Liver (tissue), 3 donors: ENCODE results near the gene CPSF4L.

Source experiments
- FOXA1 ChIP-seq: IDR thresholded peaks from 2 replicates; pipeline ENCODE4 v1.6.1; 2016; ENCODE audit warnings: antibody characterized with exemption
- JUND ChIP-seq, 2 donors: IDR thresholded peaks; 2 replicates each; pipeline ENCODE4 v1.6.1; 2016; ENCODE audit warnings: antibody characterized with exemption in 2 of 2
- RAD21 ChIP-seq, 2 donors: IDR thresholded peaks; 2 replicates each; pipeline ENCODE4 v1.6.1; 2016; ENCODE audit warnings: antibody characterized with exemption in 2 of 2, mild to moderate bottlenecking in 2 of 2
- TAF1 ChIP-seq: conservative IDR thresholded peaks from 2 replicates; pipeline ENCODE4 v1.6.1; 2016; ENCODE audit warnings: antibody characterized with exemption, mild to moderate bottlenecking
- TF ChIP-seq, protein P1 (sequence below): fragments of 150-350 bp; IDR thresholded peaks from 2 replicates; pipeline ENCODE4 v1.5.1; 2017; ENCODE audit warnings: improper control_type of control experiment, low read depth, low read length; ENCODE audit not compliant: missing input control
- donor health status: healthy.
- donor health status: healthy.

DNA sequence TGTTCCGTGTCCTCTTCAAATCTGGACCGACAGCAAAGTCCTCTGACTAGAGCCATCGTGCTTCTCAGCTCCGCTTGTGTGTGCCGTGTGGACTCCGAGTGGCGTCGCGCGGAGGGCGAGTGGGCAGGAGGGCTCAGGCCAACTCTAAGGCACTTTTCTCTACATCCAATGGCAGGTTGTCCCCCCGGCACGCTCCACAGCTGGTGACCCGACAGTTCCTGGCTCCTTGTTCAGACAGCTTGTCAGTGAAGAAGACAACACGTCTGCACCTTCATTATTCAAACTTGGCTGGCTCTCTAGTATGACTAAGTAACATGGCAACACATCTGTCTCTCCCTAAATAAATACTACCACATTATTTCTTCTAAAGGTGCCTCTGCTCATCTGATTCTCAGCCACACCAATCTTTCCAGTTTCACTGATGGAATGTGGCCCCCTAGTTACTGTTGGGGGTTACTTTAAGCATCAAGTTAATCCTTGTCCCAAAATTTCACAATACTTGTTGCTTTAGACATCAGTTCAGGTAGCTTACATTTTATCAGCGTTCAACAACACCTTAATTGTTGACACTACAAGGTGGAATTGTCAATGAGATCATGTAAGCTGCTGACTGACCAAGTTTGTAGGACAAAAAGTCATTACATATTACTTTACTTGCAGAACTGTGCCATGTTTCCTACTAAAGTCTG lies 53.4 kb downstream of the CPSF4L start:
- TF ChIP-seq TAF1 (no peak), FOXA1 (no peak), RAD21 (IDR thresholded peaks at IDR 0.05) (no peak), JUND (IDR thresholded peaks at IDR 0.05) (no peak)
- TF ChIP-seq, protein P1, sequence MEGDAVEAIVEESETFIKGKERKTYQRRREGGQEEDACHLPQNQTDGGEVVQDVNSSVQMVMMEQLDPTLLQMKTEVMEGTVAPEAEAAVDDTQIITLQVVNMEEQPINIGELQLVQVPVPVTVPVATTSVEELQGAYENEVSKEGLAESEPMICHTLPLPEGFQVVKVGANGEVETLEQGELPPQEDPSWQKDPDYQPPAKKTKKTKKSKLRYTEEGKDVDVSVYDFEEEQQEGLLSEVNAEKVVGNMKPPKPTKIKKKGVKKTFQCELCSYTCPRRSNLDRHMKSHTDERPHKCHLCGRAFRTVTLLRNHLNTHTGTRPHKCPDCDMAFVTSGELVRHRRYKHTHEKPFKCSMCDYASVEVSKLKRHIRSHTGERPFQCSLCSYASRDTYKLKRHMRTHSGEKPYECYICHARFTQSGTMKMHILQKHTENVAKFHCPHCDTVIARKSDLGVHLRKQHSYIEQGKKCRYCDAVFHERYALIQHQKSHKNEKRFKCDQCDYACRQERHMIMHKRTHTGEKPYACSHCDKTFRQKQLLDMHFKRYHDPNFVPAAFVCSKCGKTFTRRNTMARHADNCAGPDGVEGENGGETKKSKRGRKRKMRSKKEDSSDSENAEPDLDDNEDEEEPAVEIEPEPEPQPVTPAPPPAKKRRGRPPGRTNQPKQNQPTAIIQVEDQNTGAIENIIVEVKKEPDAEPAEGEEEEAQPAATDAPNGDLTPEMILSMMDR = no peak
